GM23338 (cell line): Measurements from ENCODE around the gene CACNA1S. TPM values are rescaled to one million over a fixed set of nuclear protein-coding genes. Genes with fewer than 3 reads are reported as not detected.
A peak's percentile ranks its signal among the peaks of the same experiment; 100 is the strongest.

Experiments
- ATAC-seq: fragments of 200-7000 bp; cut with Tn5 transposase; 3 replicates; pipeline ENCODE4 v1.9.1; 2020
- DNase-seq: peaks from one replicate; pipeline ENCODE4 v3.0.0-alpha.2; 2015; ENCODE audit warnings: low spot score
- H2AFZ ChIP-seq: fragments of 200-600 bp; sonication (generic); 2 replicates; pipeline ENCODE4 v1.8.0; 2016; ENCODE audit warnings: antibody characterized with exemption, mild to moderate bottlenecking, moderate library complexity
- H3F3A ChIP-seq: fragments of 200-600 bp; sonication (generic); replicated peaks from 2 replicates; pipeline ENCODE4 v1.8.0; 2017; ENCODE audit warnings: antibody characterized with exemption, mixed run types, low read depth
- H3K27ac ChIP-seq: fragments of 200-600 bp; sonication (generic); 2 replicates; pipeline ENCODE4 v1.6.1; 2016; ENCODE audit warnings: low read depth
- H3K27me3 ChIP-seq: fragments of 200-600 bp; sonication (generic); 2 replicates; pipeline ENCODE4 v1.8.0; 2016; ENCODE audit warnings: mild to moderate bottlenecking, mixed run types, moderate library complexity; ENCODE audit not compliant: insufficient read depth
- H3K36me3 ChIP-seq: fragments of 200-600 bp; sonication (generic); 2 replicates; pipeline ENCODE4 v1.8.0; 2016; ENCODE audit warnings: mild to moderate bottlenecking; ENCODE audit not compliant: insufficient read depth
- H3K4me1 ChIP-seq: fragments of 200-600 bp; sonication (generic); 2 replicates; pipeline ENCODE4 v1.8.0; 2016; ENCODE audit warnings: mild to moderate bottlenecking, moderate library complexity; ENCODE audit not compliant: insufficient read depth
- H3K4me2 ChIP-seq: fragments of 200-600 bp; sonication (generic); 2 replicates; pipeline ENCODE4 v1.7.1; 2017; ENCODE audit warnings: mixed run types
- H3K4me3 ChIP-seq: fragments of 200-600 bp; sonication (generic); 2 replicates; pipeline ENCODE4 v1.6.1; 2016; ENCODE audit warnings: mixed run types
- H3K79me2 ChIP-seq: fragments of 200-600 bp; sonication (generic); replicated peaks from 2 replicates; pipeline ENCODE4 v1.8.0; 2017; ENCODE audit warnings: mild to moderate bottlenecking; ENCODE audit not compliant: insufficient read depth
- H3K9me2 ChIP-seq: fragments of 200-600 bp; sonication (generic); 2 replicates; pipeline ENCODE4 v1.8.0; 2017; ENCODE audit not compliant: insufficient read depth
- H4K20me1 ChIP-seq: fragments of 200-600 bp; sonication (generic); replicated peaks from 2 replicates; pipeline ENCODE4 v1.8.0; 2017; ENCODE audit warnings: mild to moderate bottlenecking; ENCODE audit not compliant: insufficient read depth
- H3K27ac Mint-ChIP-seq: 2 replicates; pipeline ENCODE4 v1.8.0; 2020; ENCODE audit warnings: inconsistent platforms, mild to moderate bottlenecking, moderate library complexity, mixed read lengths
- H3K27me3 Mint-ChIP-seq: 3 replicates; pipeline ENCODE4 v1.8.0; 2022; ENCODE audit warnings: low read depth, mild to moderate bottlenecking, moderate library complexity, mixed read lengths, inconsistent platforms; ENCODE audit not compliant: insufficient read depth, poor library complexity
- H3K36me3 Mint-ChIP-seq: 3 replicates; pipeline ENCODE4 v1.8.0; 2021; ENCODE audit warnings: low read depth, mild to moderate bottlenecking, inconsistent platforms, moderate library complexity, mixed read lengths
- H3K4me1 Mint-ChIP-seq: 3 replicates; pipeline ENCODE4 v1.8.0; 2020; ENCODE audit warnings: mild to moderate bottlenecking, inconsistent platforms, mixed read lengths
- H3K4me3 Mint-ChIP-seq: 3 replicates; pipeline ENCODE4 v1.8.0; 2021; ENCODE audit warnings: moderate library complexity, mild to moderate bottlenecking, inconsistent platforms, mixed read lengths
- H3K9me3 Mint-ChIP-seq: 3 replicates; pipeline ENCODE4 v1.8.0; 2020; ENCODE audit warnings: moderate library complexity, mild to moderate bottlenecking, inconsistent platforms, mixed read lengths
- CREB1 ChIP-seq: fragments of 250-450 bp; sonication (Bioruptor Pico); IDR thresholded peaks from 2 replicates; pipeline ENCODE4 v1.5.0; 2020; ENCODE audit warnings: low read depth, mild to moderate bottlenecking, moderate library complexity
- CTCF ChIP-seq, 2 experiments: fragments of 200-600 bp in 1 of 2; sonication (generic) in 1 of 2; conservative IDR thresholded peaks; 2 replicates each; pipeline versions ENCODE4 v1.5.1 to v1.6.1; 2016 to 2017; ENCODE audit warnings: antibody characterized with exemption in 2 of 2, low read depth in 2 of 2, mild to moderate bottlenecking in 2 of 2, moderate library complexity in 1 of 2
- ETS1 ChIP-seq: IDR thresholded peaks from 2 replicates; pipeline ENCODE4 v1.6.1; 2016; ENCODE audit warnings: antibody characterized with exemption
- EZH2 ChIP-seq: fragments of 200-600 bp; sonication (generic); IDR thresholded peaks from one replicate; pipeline ENCODE4 v1.8.0; 2017; ENCODE audit warnings: antibody characterized with exemption, mild to moderate bottlenecking, low read depth; ENCODE audit not compliant: unreplicated experiment
- EZH2phosphoT487 ChIP-seq: fragments of 200-600 bp; sonication (generic); IDR thresholded peaks from one replicate; pipeline ENCODE4 v1.8.1; 2018; ENCODE audit warnings: antibody characterized with exemption; ENCODE audit not compliant: unreplicated experiment
- NANOG ChIP-seq: IDR thresholded peaks from 2 replicates; pipeline ENCODE4 v1.6.1; 2016; ENCODE audit warnings: antibody characterized with exemption, borderline replicate concordance
- POLR2AphosphoS5 ChIP-seq: IDR thresholded peaks from 2 replicates; pipeline ENCODE4 v1.6.1; 2016; ENCODE audit warnings: antibody characterized with exemption, low read depth
- REST ChIP-seq: IDR thresholded peaks from one replicate; pipeline ENCODE4 v1.6.1; 2018; ENCODE audit warnings: antibody characterized with exemption; ENCODE audit not compliant: unreplicated experiment
- STAT1 ChIP-seq: IDR thresholded peaks from one replicate; pipeline ENCODE4 v1.6.1; 2016; ENCODE audit warnings: antibody characterized with exemption; ENCODE audit not compliant: unreplicated experiment
- polyA plus RNA-seq: library from polyadenylated mRNA; unstranded; fragments of >200 nt; fragmentation: Nextera tagmentation; extraction: Ambion mirVana; gene quantifications from 2 replicates; pipeline ENCODE4 v1.2.1, GENCODE V29; 2016
- total RNA-seq: library from RNA; depleted of rRNA; stranded (reverse); fragments of >200 nt; shearing (Covaris generic); gene quantifications from 2 replicates; pipeline ENCODE4 v1.2.3, GENCODE V29; 2014

CACNA1S gene
- total and polyA plus RNA-seq, 2 experiments from 2014 or later: 0.03 TPM; not detected in 1

GRCh38 chr1:201026836-201027235 lies 85.4 kb downstream of the CACNA1S start:
- Histone ChIP-seq H3K36me3 (peaks cover 7% of the 10 kb centered on the region; the same call in 1 of the 2 replicates), H3K4me2 (no peak overlapping the region), H3K27me3 (no peaks in the 10 kb centered on the region), H3K4me1 (peaks cover 36% of the 10 kb centered on the region), H3F3A (no peaks in the 10 kb centered on the region), H3K4me3 (no peak overlapping the region), H3K79me2 (peaks cover 4% of the 10 kb centered on the region; the same call in 1 of the 2 replicates), H4K20me1 (no peaks in the 10 kb centered on the region), H2AFZ (no peak overlapping the region), H3K9me2 (no peaks in the 10 kb centered on the region), H3K27ac (no peak overlapping the region)
- H3K4me3 Mint-ChIP-seq: no peak overlapping the region
- H3K4me1 Mint-ChIP-seq: peaks cover 40% of the 10 kb centered on the region
- H3K27ac Mint-ChIP-seq: no peak overlapping the region
- no peak for DNase-seq
- TF ChIP-seq POLR2AphosphoS5 (no peak), REST (no peak), EZH2phosphoT487 (no peak), EZH2 (no peak), NANOG (no peak), STAT1 (no peak), CTCF (conservative IDR thresholded peaks at IDR 0.05; ENCODE audit: low read depth in 2 of 2) (no peak), CREB1 (CRISPR knock-in tag) (no peak)
- ATAC-seq: no peak
- no peaks in the 10 kb centered on the region for H3K9me3 Mint-ChIP-seq
- H3K27me3 Mint-ChIP-seq: peaks cover 19% of the 10 kb centered on the region
- peaks cover 19% of the 10 kb centered on the region for H3K36me3 Mint-ChIP-seq

GRCh38 chr1:201026234-201026633 lies 86.0 kb downstream of the CACNA1S start:
- peaks cover 46% of the 10 kb centered on the region for H3K4me1 Mint-ChIP-seq
- H3K27ac Mint-ChIP-seq: no peak overlapping the region; the same call in 1 of the 2 replicates

More at GRCh38 chr1:201026234-201026633, 86.0 kb downstream of the CACNA1S start:
- TF ChIP-seq REST: no peak
- TF ChIP-seq ETS1: no peak
- no peak for TF ChIP-seq EZH2
- Histone ChIP-seq H3K36me3 (peaks cover 7% of the 10 kb centered on the region; the same call in 1 of the 2 replicates), H3K79me2 (peaks cover 4% of the 10 kb centered on the region; the same call in 1 of the 2 replicates), H3F3A (no peaks in the 10 kb centered on the region), H3K4me2 (0 out of 2 replicates have a peak overlapping the region, but pooled peaks have one; percentile 90), H3K9me2 (no peaks in the 10 kb centered on the region), H2AFZ (no peak overlapping the region), H3K4me3 (no peak overlapping the region), H3K27ac (no peak overlapping the region), H3K4me1 (peaks cover 43% of the 10 kb centered on the region), H4K20me1 (no peaks in the 10 kb centered on the region), H3K27me3 (no peaks in the 10 kb centered on the region)
- Mint-ChIP-seq H3K36me3 (peaks cover 19% of the 10 kb centered on the region), H3K9me3 (no peaks in the 10 kb centered on the region), H3K4me3 (no peak overlapping the region), H3K27me3 (peaks cover 23% of the 10 kb centered on the region)
- ATAC-seq: no peak
- no peak for DNase-seq
